HepG2 (cell line): ENCODE results near the gene CEBPE. TPM values are rescaled to one million over a fixed set of nuclear protein-coding genes. Genes with fewer than 3 reads are reported as not detected.

Experiments used
- CHD4 ChIP-seq: fragments of 200-600 bp; sonication (generic); IDR thresholded peaks from 2 replicates; pipeline ENCODE4 v1.7.0; 2017; ENCODE audit warnings: mild to moderate bottlenecking, low read length, borderline replicate concordance
- DDIT3 ChIP-seq: sonication (generic); formaldehyde crosslinking; IDR thresholded peaks from 2 replicates; pipeline ENCODE4 v1.4.0; 2020; ENCODE audit warnings: mild to moderate bottlenecking, missing genetic modification reagents
- DMAP1 ChIP-seq: IDR thresholded peaks from 2 replicates; pipeline ENCODE4 v1.6.1; 2016
- DNMT1 ChIP-seq: sonication (generic); formaldehyde crosslinking; IDR thresholded peaks from 2 replicates; pipeline ENCODE4 v1.5.1; 2020; ENCODE audit warnings: mild to moderate bottlenecking, missing genetic modification reagents
- ETV5 ChIP-seq: IDR thresholded peaks from 2 replicates; pipeline ENCODE4 v1.6.1; 2018; ENCODE audit warnings: missing biosample characterization, missing genetic modification reagents, inconsistent platforms, borderline replicate concordance
- FOXJ3 ChIP-seq: sonication (generic); formaldehyde crosslinking; IDR thresholded peaks from 2 replicates; pipeline ENCODE4 v1.4.0; 2020; ENCODE audit warnings: missing genetic modification reagents, mild to moderate bottlenecking, borderline replicate concordance
- GLI4 ChIP-seq: sonication (generic); formaldehyde crosslinking; IDR thresholded peaks from 2 replicates; pipeline ENCODE4 v1.5.1; 2020; ENCODE audit warnings: missing genetic modification reagents, mild to moderate bottlenecking, moderate library complexity, borderline replicate concordance
- HNF4G ChIP-seq, 2 experiments: sonication (generic) in 1 of 2; formaldehyde crosslinking in 1 of 2; IDR thresholded peaks; 2 replicates each; pipeline versions ENCODE4 v1.4.0 to v1.6.1; 2011 to 2020; ENCODE audit warnings: borderline replicate concordance in 2 of 2, low read depth in 2 of 2, mild to moderate bottlenecking in 2 of 2, low read length in 1 of 2, missing genetic modification reagents in 1 of 2, moderate library complexity in 1 of 2
- HOXA3 ChIP-seq: sonication (generic); formaldehyde crosslinking; IDR thresholded peaks from 2 replicates; pipeline ENCODE4 v1.5.0; 2020; ENCODE audit warnings: missing genetic modification reagents
- MAZ ChIP-seq, 2 experiments: sonication (generic) in 1 of 2; formaldehyde crosslinking in 1 of 2; IDR thresholded peaks; 2 replicates each; pipeline versions ENCODE4 v1.5.0 to v1.6.1; 2012 to 2020; ENCODE audit warnings: low read depth in 2 of 2, mild to moderate bottlenecking in 2 of 2, borderline replicate concordance in 1 of 2, improper control_type of control experiment in 1 of 2, low read length in 1 of 2, missing genetic modification reagents in 1 of 2, moderate library complexity in 1 of 2
- PAWR ChIP-seq: sonication (generic); formaldehyde crosslinking; IDR thresholded peaks from 2 replicates; pipeline ENCODE4 v1.4.0; 2020; ENCODE audit warnings: missing genetic modification reagents, mild to moderate bottlenecking, borderline replicate concordance
- PHB2 ChIP-seq: fragments of 450-650 bp; IDR thresholded peaks from 2 replicates; pipeline ENCODE4 v1.6.1; 2018; ENCODE audit not compliant: partially characterized antibody
- RFX5 ChIP-seq: IDR thresholded peaks from 2 replicates; pipeline ENCODE4 v1.6.1; 2011; ENCODE audit warnings: low read depth, low read length, improper control_type of control experiment
- SP4 ChIP-seq: sonication (generic); formaldehyde crosslinking; IDR thresholded peaks from 2 replicates; pipeline ENCODE4 v1.8.1; 2023; ENCODE audit warnings: mild to moderate bottlenecking, missing genetic modification reagents
- TCF7 ChIP-seq: sonication (generic); IDR thresholded peaks from 2 replicates; pipeline ENCODE4 v1.6.1; 2016; ENCODE audit warnings: antibody characterized with exemption, low read depth
- ZBTB7A ChIP-seq: sonication (generic); formaldehyde crosslinking; IDR thresholded peaks from 2 replicates; pipeline ENCODE4 v1.8.0; 2022; ENCODE audit warnings: mild to moderate bottlenecking, missing genetic modification reagents
- ZFP62 ChIP-seq: sonication (generic); formaldehyde crosslinking; IDR thresholded peaks from 2 replicates; pipeline ENCODE4 v1.4.0; 2020; ENCODE audit warnings: missing genetic modification reagents
- ZNF256 ChIP-seq: sonication (generic); formaldehyde crosslinking; conservative IDR thresholded peaks from 2 replicates; pipeline ENCODE4 v1.4.0; 2020; ENCODE audit warnings: missing genetic modification reagents
- ZNF343 ChIP-seq: sonication (generic); formaldehyde crosslinking; IDR thresholded peaks from 2 replicates; pipeline ENCODE4 v1.4.0; 2020; ENCODE audit warnings: mild to moderate bottlenecking, missing genetic modification reagents
- ZNF44 ChIP-seq: sonication (generic); formaldehyde crosslinking; IDR thresholded peaks from 2 replicates; pipeline ENCODE4 v1.5.1; 2020; ENCODE audit warnings: mild to moderate bottlenecking, missing genetic modification reagents
- ZNF615 ChIP-seq: sonication (generic); formaldehyde crosslinking; IDR thresholded peaks from 2 replicates; pipeline ENCODE4 v1.5.0; 2020; ENCODE audit warnings: mild to moderate bottlenecking, missing genetic modification reagents, borderline replicate concordance
- ZNF674 ChIP-seq: sonication (generic); formaldehyde crosslinking; IDR thresholded peaks from 2 replicates; pipeline ENCODE4 v1.5.0; 2020; ENCODE audit warnings: low read depth, mild to moderate bottlenecking, missing genetic modification reagents
- ZNF724P ChIP-seq: sonication (generic); formaldehyde crosslinking; IDR thresholded peaks from 2 replicates; pipeline ENCODE4 v1.8.0; 2022; ENCODE audit warnings: missing genetic modification reagents, borderline replicate concordance
- ZNF775 ChIP-seq: sonication (generic); formaldehyde crosslinking; IDR thresholded peaks from 2 replicates; pipeline ENCODE4 v1.4.0; 2020; ENCODE audit warnings: missing genetic modification reagents, mild to moderate bottlenecking, moderate library complexity, borderline replicate concordance
- polyA plus RNA-seq, 8 experiments: library from polyadenylated mRNA; depleted of rRNA in 3 of 8; stranded (reverse) in 7 of 8; unstranded in 1 of 8; fragments of >200 nt; fragmentation: Illumina TruSeq in 4 of 8; extraction: Trizol in 4 of 8; gene quantifications; 2 replicates each; pipeline versions ENCODE4 v1.2.1 to v1.2.3, GENCODE V29; 2011 to 2016; ENCODE audit warnings: low read depth in 4 of 8, missing spikeins in 1 of 8, mixed read lengths in 1 of 8; ENCODE audit not compliant: insufficient read depth in 1 of 8
- total RNA-seq, 5 experiments: library from RNA; depleted of rRNA; stranded (reverse); fragments of >200 nt; fragmentation: Illumina TruSeq; extraction: Trizol; gene quantifications; 2 replicates each; pipeline ENCODE4 v1.2.3, GENCODE V29; 2016; ENCODE audit warnings: low read depth in 1 of 5
- TF ChIP-seq, protein P1 (sequence below): sonication (generic); formaldehyde crosslinking; IDR thresholded peaks from 2 replicates; pipeline ENCODE4 v1.4.0; 2020; ENCODE audit warnings: missing genetic modification reagents
- TF ChIP-seq, protein P2 (sequence below): sonication (generic); formaldehyde crosslinking; IDR thresholded peaks from 2 replicates; pipeline ENCODE4 v1.9.0; 2021; ENCODE audit warnings: missing genetic modification reagents, borderline replicate concordance
- TF ChIP-seq, protein P3 (sequence below): IDR thresholded peaks from 2 replicates; pipeline ENCODE4 v1.6.1; 2016; ENCODE audit warnings: low read depth, control low read depth

CEBPE gene
- total and polyA plus RNA-seq, 2 of the 13 experiments (the other 11 are each of a cell fraction or from before 2014, with no cell fraction given) = 0.09 to 0.11 TPM

DNA sequence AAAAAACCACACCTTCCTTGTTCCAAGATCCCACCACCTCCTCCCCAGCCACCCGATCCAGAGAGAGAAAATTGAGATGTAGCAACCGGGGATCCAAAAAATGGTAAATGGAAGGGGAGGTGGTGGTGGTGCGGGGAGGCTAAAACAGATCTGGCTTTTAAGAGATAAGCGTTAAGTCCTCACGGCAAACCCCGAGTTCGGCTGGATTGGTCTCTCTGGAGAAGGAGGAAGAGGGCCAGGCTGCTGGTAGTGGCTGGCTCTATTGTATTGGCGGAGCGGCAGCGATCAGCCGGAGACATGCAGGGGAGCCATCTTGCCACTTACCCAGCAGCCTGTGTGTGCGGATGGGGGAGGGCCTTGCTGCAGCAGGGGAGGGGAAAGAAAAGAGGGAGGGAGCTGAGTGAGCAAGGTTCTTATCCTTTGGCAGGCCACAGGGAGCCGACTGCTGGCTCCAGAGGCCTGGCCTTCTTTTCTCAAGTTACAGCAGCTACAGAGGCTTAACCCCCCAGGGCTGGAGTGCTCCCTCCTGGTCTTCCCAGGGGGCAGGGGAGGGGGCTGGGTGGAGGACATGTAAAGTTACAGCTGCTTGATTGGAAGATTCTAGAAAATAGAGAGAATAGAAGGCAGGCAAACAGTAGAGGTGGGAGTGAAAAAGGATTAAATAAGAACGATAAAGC is 47.7 kb downstream of the CEBPE start (continued):
- peak; percentile 40; the same call in 1 of the 2 replicates for TF ChIP-seq ZBTB7A
- TF ChIP-seq DMAP1 (CRISPR knock-in tag) = peak; percentile 80; the same call in 1 of the 2 replicates
- peak; percentile 56; the same call in 1 of the 2 replicates for TF ChIP-seq ZNF343 (CRISPR knock-in tag)
- TF ChIP-seq DDIT3 = no peak
- TF ChIP-seq RFX5 = peak; percentile 51; the same call in 1 of the 2 replicates
- TF ChIP-seq SP4 (CRISPR knock-in tag) = peak; percentile 67; the same call in 1 of the 2 replicates
- 0 out of 2 replicates have a peak, but pooled peaks have one; percentile 16 for TF ChIP-seq DNMT1 (CRISPR knock-in tag)
- TF ChIP-seq, protein P1, sequence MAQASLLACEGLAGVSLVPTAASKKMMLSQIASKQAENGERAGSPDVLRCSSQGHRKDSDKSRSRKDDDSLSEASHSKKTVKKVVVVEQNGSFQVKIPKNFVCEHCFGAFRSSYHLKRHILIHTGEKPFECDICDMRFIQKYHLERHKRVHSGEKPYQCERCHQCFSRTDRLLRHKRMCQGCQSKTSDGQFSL (CRISPR knock-in tag) = peak; percentile 74; the same call in 1 of the 2 replicates
- TF ChIP-seq HOXA3 (CRISPR knock-in tag) = peak; percentile 91
- no peak for TF ChIP-seq TCF7
- no peak for TF ChIP-seq ZNF256 (CRISPR knock-in tag)
- TF ChIP-seq FOXJ3 (CRISPR knock-in tag) = no peak
- 0 out of 2 replicates have a peak, but pooled peaks have one; percentile 5 for TF ChIP-seq HNF4G (IDR thresholded peaks at IDR 0.05; ENCODE audit: borderline replicate concordance, low read depth, low read length)
- 0 out of 2 replicates have a peak, but pooled peaks have one; percentile 58 for TF ChIP-seq HNF4G (CRISPR knock-in tag; IDR thresholded peaks at IDR 0.05; ENCODE audit: borderline replicate concordance, low read depth)
- no peak for TF ChIP-seq CHD4
- no peak for TF ChIP-seq ZNF674 (CRISPR knock-in tag)
- no peak; the same call in 1 of the 2 replicates for TF ChIP-seq ZNF44 (CRISPR knock-in tag)
- TF ChIP-seq, protein P2, sequence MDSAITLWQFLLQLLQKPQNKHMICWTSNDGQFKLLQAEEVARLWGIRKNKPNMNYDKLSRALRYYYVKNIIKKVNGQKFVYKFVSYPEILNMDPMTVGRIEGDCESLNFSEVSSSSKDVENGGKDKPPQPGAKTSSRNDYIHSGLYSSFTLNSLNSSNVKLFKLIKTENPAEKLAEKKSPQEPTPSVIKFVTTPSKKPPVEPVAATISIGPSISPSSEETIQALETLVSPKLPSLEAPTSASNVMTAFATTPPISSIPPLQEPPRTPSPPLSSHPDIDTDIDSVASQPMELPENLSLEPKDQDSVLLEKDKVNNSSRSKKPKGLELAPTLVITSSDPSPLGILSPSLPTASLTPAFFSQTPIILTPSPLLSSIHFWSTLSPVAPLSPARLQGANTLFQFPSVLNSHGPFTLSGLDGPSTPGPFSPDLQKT (CRISPR knock-in tag) = no peak
- TF ChIP-seq ZNF775 (CRISPR knock-in tag) = no peak
- no peak for TF ChIP-seq PHB2
- TF ChIP-seq ZNF615 (CRISPR knock-in tag) = peak; percentile 98
- TF ChIP-seq, protein P3, sequence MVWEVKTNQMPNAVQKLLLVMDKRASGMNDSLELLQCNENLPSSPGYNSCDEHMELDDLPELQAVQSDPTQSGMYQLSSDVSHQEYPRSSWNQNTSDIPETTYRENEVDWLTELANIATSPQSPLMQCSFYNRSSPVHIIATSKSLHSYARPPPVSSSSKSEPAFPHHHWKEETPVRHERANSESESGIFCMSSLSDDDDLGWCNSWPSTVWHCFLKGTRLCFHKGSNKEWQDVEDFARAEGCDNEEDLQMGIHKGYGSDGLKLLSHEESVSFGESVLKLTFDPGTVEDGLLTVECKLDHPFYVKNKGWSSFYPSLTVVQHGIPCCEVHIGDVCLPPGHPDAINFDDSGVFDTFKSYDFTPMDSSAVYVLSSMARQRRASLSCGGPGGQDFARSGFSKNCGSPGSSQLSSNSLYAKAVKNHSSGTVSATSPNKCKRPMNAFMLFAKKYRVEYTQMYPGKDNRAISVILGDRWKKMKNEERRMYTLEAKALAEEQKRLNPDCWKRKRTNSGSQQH (CRISPR knock-in tag) = peak; percentile 92
- TF ChIP-seq MAZ (IDR thresholded peaks at IDR 0.05; ENCODE audit: borderline replicate concordance, low read depth, low read length) = peak; percentile 97
- TF ChIP-seq MAZ (CRISPR knock-in tag; IDR thresholded peaks at IDR 0.05; ENCODE audit: low read depth) = peak; percentile 85
- peak; percentile 57; the same call in 1 of the 2 replicates for TF ChIP-seq ETV5 (CRISPR knock-in tag)
- TF ChIP-seq PAWR (CRISPR knock-in tag) = peak; percentile 65; the same call in 1 of the 2 replicates
- TF ChIP-seq ZFP62 (CRISPR knock-in tag) = no peak
- TF ChIP-seq ZNF724P = no peak; the same call in 1 of the 2 replicates
- peak; percentile 66; the same call in 1 of the 2 replicates for TF ChIP-seq GLI4 (CRISPR knock-in tag)
